B cell (primary cell): ENCODE data around the gene PTX3.

Source experiments
- CTCF ChIP-seq: fragments of 200-600 bp; IDR thresholded peaks from one replicate; pipeline ENCODE4 v1.8.0; 2022; ENCODE audit warnings: antibody characterized with exemption, mild to moderate bottlenecking
- EZH2 ChIP-seq: IDR thresholded peaks from 2 replicates; pipeline ENCODE4 v1.6.1; 2012; ENCODE audit warnings: borderline replicate concordance, low read depth, mild to moderate bottlenecking, moderate library complexity, low read length; ENCODE audit not compliant: insufficient read depth, poor library complexity, severe bottlenecking

DNA sequence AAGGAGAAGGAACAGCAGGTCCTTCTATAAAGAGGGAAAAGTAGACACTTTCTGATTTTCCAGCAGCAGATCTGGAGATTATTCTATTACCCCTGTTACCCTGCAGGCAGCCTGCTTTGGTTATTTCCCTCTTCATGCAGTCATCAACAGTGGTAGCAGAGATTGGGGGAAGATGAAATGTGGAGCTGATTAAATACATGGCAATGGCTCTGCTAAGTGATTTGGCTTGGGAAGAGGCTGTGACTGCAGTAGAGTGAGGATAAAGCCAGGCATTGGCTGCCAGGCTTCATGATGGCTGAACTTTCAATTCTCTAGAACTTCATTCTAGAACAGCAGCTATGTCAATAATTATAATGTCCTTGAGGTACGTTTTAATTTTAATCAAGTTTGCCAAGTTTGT is 29.1 kb downstream of the PTX3 start:
- TF ChIP-seq CTCF, result no peak
- no peak for TF ChIP-seq EZH2
